Central memory CD8-positive, alpha-beta T cell (primary cell): ENCODE measurements around the gene ARL17A.
"Not testable (repeated sequence)": the region's sequence is repeated elsewhere in the genome, so short reads cannot be mapped to it uniquely, and the experiment has no call there.

Experiments
- ATAC-seq: fragments of 150-1000 bp; cut with Tn5 transposase; replicated peaks from 2 replicates; pipeline ENCODE4 v1.10.0; 2022; ENCODE audit warnings: mild to moderate bottlenecking, moderate FRiP score, moderate number of reproducible peaks; ENCODE audit not compliant: poor library complexity, severe bottlenecking; ENCODE audit errors: extremely low read depth
- DNase-seq, 2 donors: peaks; one replicate each; pipeline ENCODE4 v3.0.0; 2021; ENCODE audit warnings: low spot score in 2 of 2
- H3K27ac Mint-ChIP-seq: one replicate; pipeline ENCODE4 v1.8.0; 2022; ENCODE audit warnings: low read depth, mild to moderate bottlenecking, moderate library complexity, mixed read lengths
- H3K27me3 Mint-ChIP-seq: one replicate; pipeline ENCODE4 v1.8.0; 2022; ENCODE audit warnings: mixed read lengths
- H3K36me3 Mint-ChIP-seq: one replicate; pipeline ENCODE4 v1.8.0; 2022; ENCODE audit warnings: mild to moderate bottlenecking, moderate library complexity, mixed read lengths; ENCODE audit not compliant: insufficient read depth
- H3K4me1 Mint-ChIP-seq: one replicate; pipeline ENCODE4 v1.8.0; 2022; ENCODE audit warnings: mixed read lengths
- H3K4me3 Mint-ChIP-seq: one replicate; pipeline ENCODE4 v1.8.0; 2022; ENCODE audit warnings: mild to moderate bottlenecking, moderate library complexity, mixed read lengths
- H3K9me3 Mint-ChIP-seq: one replicate; pipeline ENCODE4 v1.8.0; 2022; ENCODE audit warnings: mixed read lengths

ARL17A gene

DNA sequence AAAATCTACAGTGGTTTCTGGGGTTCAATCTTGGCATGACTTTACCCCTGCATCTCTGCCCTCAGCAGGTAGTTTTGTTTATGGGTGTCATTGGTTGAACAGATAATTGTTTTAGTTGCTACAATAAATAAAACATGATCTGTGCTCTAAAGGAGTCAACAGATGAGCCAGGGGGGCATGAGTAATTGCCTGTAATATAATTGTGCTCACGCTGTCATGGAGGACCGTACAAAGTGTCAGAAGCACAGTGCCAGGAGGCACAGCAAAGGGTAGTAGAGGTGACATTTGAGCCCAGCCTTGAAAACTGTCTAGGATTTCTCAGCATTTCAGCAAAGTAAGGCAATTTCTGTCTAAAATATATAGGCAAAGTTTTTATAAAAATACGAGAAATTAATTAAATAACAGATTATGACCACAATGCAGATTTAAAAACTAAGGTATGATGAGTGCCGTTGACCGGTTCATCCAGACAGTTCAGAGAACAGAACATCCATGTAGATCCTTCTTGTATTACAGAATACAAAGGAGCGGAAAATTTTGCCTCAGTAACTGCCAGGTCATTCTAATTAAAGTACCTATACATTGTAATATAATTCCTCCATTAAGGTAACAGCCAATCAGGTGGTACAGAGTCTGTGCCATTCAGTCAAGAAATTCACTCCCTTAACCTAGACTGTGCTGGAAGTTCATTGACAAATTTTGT is 79.9 kb downstream of the ARL17A start:
- H3K36me3 Mint-ChIP-seq, H3K9me3 Mint-ChIP-seq, ATAC-seq, H3K4me1 Mint-ChIP-seq, H3K4me3 Mint-ChIP-seq, DNase-seq, H3K27ac Mint-ChIP-seq, H3K27me3 Mint-ChIP-seq: not testable (repeated sequence)

- not testable (repeated sequence) for H3K36me3 Mint-ChIP-seq, DNase-seq, H3K27ac Mint-ChIP-seq, ATAC-seq, H3K4me1 Mint-ChIP-seq, H3K4me3 Mint-ChIP-seq, H3K9me3 Mint-ChIP-seq, H3K27me3 Mint-ChIP-seq
Observed at GRCh38 chr17:46492021-46492420, 87.5 kb downstream of the ARL17A start.

DNA sequence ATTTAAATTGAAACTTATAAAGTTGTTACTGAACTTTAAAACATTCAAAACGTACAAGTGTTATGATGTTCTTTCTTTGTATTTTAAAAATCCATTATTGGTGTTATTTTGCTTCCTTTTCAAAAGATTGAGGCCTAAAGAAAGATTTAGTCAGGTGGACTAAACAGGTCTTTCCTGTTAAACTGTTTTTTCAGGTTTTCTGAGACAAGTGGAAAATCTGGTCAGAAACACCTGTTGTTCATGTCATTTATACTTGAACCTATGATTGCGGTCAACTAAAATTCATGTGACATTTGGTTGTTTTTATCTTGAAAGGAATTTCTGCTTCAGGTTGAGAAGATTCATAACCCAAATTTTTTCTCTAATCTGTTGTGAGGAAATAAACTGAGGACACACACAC is 98.2 kb downstream of the ARL17A start:
- not testable (repeated sequence) for H3K4me1 Mint-ChIP-seq, H3K36me3 Mint-ChIP-seq, DNase-seq, H3K27ac Mint-ChIP-seq, H3K4me3 Mint-ChIP-seq, H3K27me3 Mint-ChIP-seq, ATAC-seq, H3K9me3 Mint-ChIP-seq

DNA sequence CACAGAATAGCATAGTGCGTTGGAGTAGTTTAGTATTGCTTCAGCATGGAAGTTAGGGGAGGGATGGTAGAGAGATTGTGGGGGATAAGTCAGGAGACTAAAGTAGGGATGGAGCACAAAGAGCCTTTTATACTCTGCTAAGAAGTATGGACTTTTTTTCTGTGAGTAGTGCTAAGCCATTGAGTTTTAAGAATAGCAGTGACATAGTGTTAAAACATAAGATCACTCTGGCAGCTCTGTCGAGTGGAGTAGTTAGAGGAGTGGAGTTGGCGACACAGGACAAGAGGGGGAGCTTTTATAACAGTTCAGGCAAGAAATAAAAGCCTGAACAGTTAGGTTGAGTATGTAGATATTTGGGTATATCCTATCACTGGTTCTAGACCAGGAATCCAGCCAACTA is 100.7 kb downstream of the ARL17A start:
- H3K4me1 Mint-ChIP-seq, H3K4me3 Mint-ChIP-seq, H3K36me3 Mint-ChIP-seq, H3K27ac Mint-ChIP-seq, H3K27me3 Mint-ChIP-seq, ATAC-seq, DNase-seq, H3K9me3 Mint-ChIP-seq: not testable (repeated sequence)

DNA sequence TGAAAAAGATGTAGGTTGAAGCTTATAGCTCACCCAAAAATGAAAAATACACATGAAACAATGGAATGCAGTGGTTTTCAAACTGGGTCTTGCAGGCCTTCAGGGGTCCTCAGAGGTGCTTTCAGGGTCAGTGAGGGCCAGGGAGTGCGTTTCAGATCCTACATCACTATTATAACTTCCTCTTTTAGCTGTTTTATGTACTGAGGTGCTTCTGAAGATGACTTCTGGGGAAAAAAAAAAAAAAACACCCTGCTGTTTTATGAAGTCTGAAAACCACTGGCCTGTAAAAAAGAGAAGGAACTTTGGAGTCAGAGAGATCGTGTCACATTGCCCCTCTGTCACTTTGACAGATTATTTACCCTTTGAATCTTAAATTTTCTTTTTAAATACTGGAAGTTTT is 103.9 kb downstream of the ARL17A start:
- not testable (repeated sequence) for H3K27ac Mint-ChIP-seq, H3K27me3 Mint-ChIP-seq, H3K36me3 Mint-ChIP-seq, DNase-seq, H3K9me3 Mint-ChIP-seq, H3K4me3 Mint-ChIP-seq, ATAC-seq, H3K4me1 Mint-ChIP-seq

- H3K27ac Mint-ChIP-seq, H3K9me3 Mint-ChIP-seq, H3K4me3 Mint-ChIP-seq: not testable (repeated sequence)
Observed at GRCh38 chr17:46474489-46474888, 105.0 kb downstream of the ARL17A start.

DNA sequence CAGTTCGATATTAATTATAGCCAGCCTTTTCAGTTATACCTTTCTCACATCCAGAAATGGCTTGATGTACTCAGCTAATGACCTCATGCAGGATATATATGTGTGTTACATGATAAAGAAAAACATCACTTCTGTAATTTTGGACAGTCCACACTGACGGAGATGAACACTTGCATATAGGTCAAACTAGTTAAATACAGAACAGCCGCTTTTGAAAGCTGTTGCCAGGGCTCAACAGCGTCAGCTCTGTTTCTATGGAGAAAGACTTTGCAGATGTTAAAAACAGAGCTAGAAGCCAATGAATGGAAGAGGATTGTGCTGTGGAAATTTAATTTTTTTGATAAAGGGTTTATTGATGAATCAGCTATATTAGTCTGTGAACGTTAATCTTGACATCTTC is 111.9 kb downstream of the ARL17A start:
- H3K36me3 Mint-ChIP-seq, H3K4me3 Mint-ChIP-seq, DNase-seq: not testable (repeated sequence)

More at GRCh38 chr17:46474489-46474888, 105.0 kb downstream of the ARL17A start:
- not testable (repeated sequence) for H3K36me3 Mint-ChIP-seq, H3K27me3 Mint-ChIP-seq, H3K4me1 Mint-ChIP-seq, DNase-seq, ATAC-seq

More for the DNA sequence above, 111.9 kb downstream of the ARL17A start:
- not testable (repeated sequence) for ATAC-seq, H3K9me3 Mint-ChIP-seq, H3K4me1 Mint-ChIP-seq, H3K27ac Mint-ChIP-seq, H3K27me3 Mint-ChIP-seq
